ENCODE measurements around the gene EGLN2. TPM values are rescaled to one million over a fixed set of nuclear protein-coding genes. Genes with fewer than 3 reads are reported as not detected.
"Not testable (repeated sequence)": the region's sequence is repeated elsewhere in the genome, so short reads cannot be mapped to it uniquely, and the experiment has no call there.

Gene EGLN2
- polyA plus RNA-seq, 10 donors, result 38.4 to 59.6 (median 46.3) TPM

GRCh38 chr19:40836754-40837429, 37.9 kb downstream of the EGLN2 start:
- DNase-seq, result no peak

- DNase-seq, result not testable (repeated sequence)
Measured at GRCh38 chr19:40838477-40838876, 39.5 kb downstream of the EGLN2 start.

DNA sequence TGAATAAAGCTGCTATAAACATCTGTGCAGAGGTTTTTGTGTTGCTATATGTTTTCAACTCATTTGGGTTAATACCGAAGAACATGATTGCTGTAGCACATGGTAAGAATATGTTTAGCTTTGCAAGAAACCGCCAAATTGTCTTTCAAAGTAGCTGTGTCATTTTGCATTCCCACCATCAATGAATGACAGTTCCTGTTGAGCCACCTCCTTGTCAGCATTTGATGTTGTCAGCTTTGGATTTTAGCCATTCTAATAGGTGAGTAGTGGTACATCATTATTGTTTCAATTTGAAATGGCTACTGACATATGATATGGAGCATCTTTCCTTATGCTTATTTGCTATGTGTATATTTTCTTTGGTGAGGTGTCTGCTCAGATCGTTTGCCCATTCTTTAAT, 43.0 kb downstream of the EGLN2 start:
- DNase-seq, result not testable (repeated sequence)

- DNase-seq, result not testable (repeated sequence)
Measured at GRCh38 chr19:40842997-40843652, 44.1 kb downstream of the EGLN2 start.

DNA sequence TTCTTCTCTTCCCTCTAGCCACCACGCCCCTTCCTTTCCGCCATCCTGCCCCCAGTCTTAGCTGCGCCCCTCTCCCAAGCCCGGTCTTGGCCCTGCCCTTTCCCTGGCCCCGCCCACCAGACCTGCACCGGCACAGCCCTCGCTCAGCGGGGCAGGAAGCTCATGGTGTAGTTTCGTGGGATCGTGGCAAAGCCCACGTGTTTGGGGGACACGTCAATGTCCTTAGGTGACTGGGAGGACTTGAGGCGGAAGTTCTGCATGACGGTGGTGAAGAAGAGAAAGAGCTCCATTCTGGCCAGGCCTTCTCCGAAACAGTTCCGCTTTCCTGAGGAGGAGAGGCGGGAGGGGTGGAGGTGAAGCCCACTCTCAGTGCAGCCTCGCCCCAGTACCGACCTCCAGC, 44.7 kb downstream of the EGLN2 start:
- not testable (repeated sequence) for DNase-seq

DNA sequence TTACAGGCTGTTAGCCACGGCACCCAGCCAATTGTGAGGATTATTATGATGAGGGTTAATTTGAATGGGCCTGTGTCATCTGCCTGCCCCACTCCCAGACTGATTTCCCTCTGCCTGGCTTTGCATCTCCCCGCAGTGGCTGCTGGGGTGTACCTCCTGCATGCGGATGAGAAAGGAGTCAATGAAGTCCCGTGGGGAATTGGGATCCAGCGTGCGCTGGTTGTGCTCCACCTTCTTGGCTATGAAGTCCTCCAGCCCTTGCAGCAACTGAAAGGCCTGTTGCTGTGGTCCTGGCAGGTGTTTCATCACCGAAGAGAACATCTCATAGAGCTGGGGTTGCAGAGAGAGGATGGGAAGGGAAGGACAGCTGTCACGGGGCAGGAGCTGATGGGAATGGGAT, 47.7 kb downstream of the EGLN2 start:
- DNase-seq, result not testable (repeated sequence)

GRCh38 chr19:40850277-40850676, 51.3 kb downstream of the EGLN2 start, which contains the start of gene CYP2A6:
TSS of gene CYP2A6 (minus strand) at chr19:40850447. CDS start at chr19:40850426, 21 bp downstream.
- not testable (repeated sequence) for DNase-seq

DNA sequence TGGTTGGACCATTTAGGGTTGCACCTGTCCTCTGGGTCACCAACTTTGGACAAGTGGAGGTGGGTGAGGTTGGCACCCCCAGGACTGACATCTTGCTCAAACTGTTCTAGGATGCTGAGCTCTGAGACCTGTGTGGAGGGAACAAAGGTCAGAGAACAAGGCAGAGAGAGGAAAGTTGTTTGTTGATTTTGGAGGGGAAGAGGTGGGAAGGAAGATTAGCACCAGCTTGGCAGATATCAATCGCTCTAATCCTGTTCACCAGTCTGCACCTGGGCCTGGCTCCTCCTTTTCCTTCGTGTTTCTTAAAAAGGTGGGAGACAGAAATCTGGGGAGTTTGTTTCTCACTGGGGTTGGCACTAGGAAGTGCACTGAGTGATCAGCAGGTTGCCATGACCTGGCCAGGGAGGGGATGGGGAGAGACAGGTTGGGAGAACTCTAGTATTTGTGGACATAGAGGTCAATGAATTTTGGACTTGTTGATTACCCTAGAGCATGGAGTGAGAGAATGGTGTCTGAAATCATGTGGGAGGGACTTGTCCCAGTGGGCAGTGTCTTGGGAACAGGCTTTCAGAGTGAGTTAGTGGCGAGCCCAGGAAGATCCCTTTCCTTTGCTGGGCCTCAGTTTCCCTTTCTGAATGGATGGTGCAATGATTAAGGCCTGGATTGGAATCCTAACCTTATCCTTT, 53.6 kb downstream of the EGLN2 start:
- DNase-seq, result not testable (repeated sequence)

Other genes starting within 250 kb of the EGLN2 start
- 10 to 100 TPM; 14.7 to 31.7 (median 19.0) TPM for gene SHKBP1, start 222.3 kb upstream of the EGLN2 start, polyA plus RNA-seq (ENCODE audit: insufficient read length in 10 of 10)
- 100 to 1,000 TPM; 157 to 405 (median 220) TPM for gene LTBP4, start 197.8 kb upstream of the EGLN2 start, polyA plus RNA-seq (ENCODE audit: insufficient read length in 10 of 10)
- 10 to 100 TPM; 22.0 to 37.8 (median 28.3) TPM for gene NUMBL, start 108.5 kb upstream of the EGLN2 start, polyA plus RNA-seq (ENCODE audit: insufficient read length in 10 of 10)
- 10 to 100 TPM; 15.8 to 22.0 (median 19.0) TPM for gene COQ8B, start 82.3 kb upstream of the EGLN2 start, polyA plus RNA-seq (ENCODE audit: insufficient read length in 10 of 10)
- 10 to 100 TPM in 5 of 10 donors, 1 to 10 TPM in 5; 7.9 to 11.6 (median 10.0) TPM for gene ITPKC, start 82.1 kb upstream of the EGLN2 start, polyA plus RNA-seq (ENCODE audit: insufficient read length in 10 of 10)
- 10 to 100 TPM in 5 of 10 donors, 1 to 10 TPM in 5; 7.1 to 12.4 (median 10.1) TPM for gene ACTMAP, start 48.7 kb upstream of the EGLN2 start, polyA plus RNA-seq (ENCODE audit: insufficient read length in 10 of 10)
- 10 to 100 TPM; 51.6 to 95.0 (median 67.9) TPM for gene SNRPA, start 48.0 kb upstream of the EGLN2 start, polyA plus RNA-seq (ENCODE audit: insufficient read length in 10 of 10)
- 1 to 10 TPM; 1.0 to 3.9 (median 2.3) TPM for gene MIA, start 23.7 kb upstream of the EGLN2 start, polyA plus RNA-seq (ENCODE audit: insufficient read length in 10 of 10)
- 1 to 10 TPM; 7.1 to 9.6 (median 8.6) TPM for gene RAB4B, start 20.9 kb upstream of the EGLN2 start, polyA plus RNA-seq (ENCODE audit: insufficient read length in 10 of 10)
- under 1 TPM in 3 of 10 donors, not detected in 7; 0.18 to 0.29 (median 0.24) TPM for gene CYP2A6, start 51.3 kb downstream of the EGLN2 start, polyA plus RNA-seq (ENCODE audit: insufficient read length in 10 of 10)
- not detected for gene CYP2A7, start 83.0 kb downstream of the EGLN2 start, polyA plus RNA-seq (ENCODE audit: insufficient read length in 10 of 10)
- under 1 TPM in 1 of 10 donors, not detected in 9; 0.13 TPM for gene CYP2B6, start 192.1 kb downstream of the EGLN2 start, polyA plus RNA-seq (ENCODE audit: insufficient read length in 10 of 10)